WTC11 (cell line): ENCODE data around the gene PPM1E. TPM values are rescaled to one million over a fixed set of nuclear protein-coding genes. Genes with fewer than 3 reads are reported as not detected.

ENCODE experiments used
- ATAC-seq: fragments of 200-7000 bp; cut with Tn5 transposase; 2 replicates; pipeline ENCODE4 v1.10.0; 2021; ENCODE audit warnings: mild to moderate bottlenecking, moderate library complexity
- CTCF ChIA-PET: fragments of 300-600 bp; sonication (Branson Sonifier 250); formaldehyde crosslinking; loops from one replicate; lab custom pipeline; 2021; ENCODE audit warnings: antibody characterized with exemption; lab: Charles Lee
- POLR2A ChIA-PET: fragments of 350-600 bp; sonication (Branson Sonifier 250); formaldehyde crosslinking; loops from one replicate; lab custom pipeline; 2021; ENCODE audit warnings: antibody characterized with exemption; lab: Charles Lee
- DNase-seq: peaks from one replicate; pipeline ENCODE4 v3.0.0; 2021; ENCODE audit warnings: low spot score
- H3K27ac Mint-ChIP-seq: 2 replicates; pipeline ENCODE4 v1.8.0; 2021; ENCODE audit warnings: mixed read lengths
- H3K27me3 Mint-ChIP-seq: 2 replicates; pipeline ENCODE4 v1.8.0; 2021; ENCODE audit warnings: low read depth, mild to moderate bottlenecking, moderate library complexity, mixed read lengths
- H3K36me3 Mint-ChIP-seq: 2 replicates; pipeline ENCODE4 v1.8.0; 2021; ENCODE audit warnings: mixed read lengths
- H3K4me1 Mint-ChIP-seq: 2 replicates; pipeline ENCODE4 v1.8.0; 2022; ENCODE audit warnings: mixed read lengths
- H3K4me3 Mint-ChIP-seq: 2 replicates; pipeline ENCODE4 v1.8.0; 2021; ENCODE audit warnings: mild to moderate bottlenecking, moderate library complexity, mixed read lengths
- H3K9me3 Mint-ChIP-seq: 2 replicates; pipeline ENCODE4 v1.8.0; 2021; ENCODE audit warnings: mixed read lengths
- ELF4 ChIP-seq: sonication (generic); formaldehyde crosslinking; IDR thresholded peaks from 2 replicates; pipeline ENCODE4 v1.8.1; 2022; ENCODE audit warnings: low read depth, mild to moderate bottlenecking, moderate library complexity, missing genetic modification reagents
- JAZF1 ChIP-seq: fragments of 250-450 bp; sonication (Bioruptor Pico); IDR thresholded peaks from 2 replicates; pipeline ENCODE4 v1.9.0; 2021; ENCODE audit warnings: moderate library complexity, mild to moderate bottlenecking, inconsistent platforms
- MXD4 ChIP-seq: fragments of 250-450 bp; sonication (Bioruptor Pico); IDR thresholded peaks from 2 replicates; pipeline ENCODE4 v1.8.0; 2021; ENCODE audit warnings: mild to moderate bottlenecking, moderate library complexity, borderline replicate concordance
- NR1H2 ChIP-seq: sonication (generic); formaldehyde crosslinking; IDR thresholded peaks from 2 replicates; pipeline ENCODE4 v1.9.0; 2021; ENCODE audit warnings: mild to moderate bottlenecking, moderate library complexity, missing genetic modification reagents
- OVOL2 ChIP-seq: fragments of 250-450 bp; sonication (Bioruptor Pico); IDR thresholded peaks from 2 replicates; pipeline ENCODE4 v1.9.0; 2021; ENCODE audit warnings: mild to moderate bottlenecking, borderline replicate concordance
- PRRX2 ChIP-seq: fragments of 250-450 bp; sonication (Bioruptor Pico); IDR thresholded peaks from 2 replicates; pipeline ENCODE4 v1.8.0; 2021; ENCODE audit warnings: mild to moderate bottlenecking
- SMAD3 ChIP-seq: sonication (generic); formaldehyde crosslinking; IDR thresholded peaks from 2 replicates; pipeline ENCODE4 v1.8.0; 2022; ENCODE audit warnings: missing genetic modification reagents, mild to moderate bottlenecking, borderline replicate concordance
- TCF7 ChIP-seq: sonication (generic); formaldehyde crosslinking; IDR thresholded peaks from 2 replicates; pipeline ENCODE4 v1.8.0; 2022; ENCODE audit warnings: mild to moderate bottlenecking, low read depth, missing genetic modification reagents, moderate library complexity
- ZNF416 ChIP-seq: fragments of 250-450 bp; sonication (Bioruptor Pico); IDR thresholded peaks from 2 replicates; pipeline ENCODE4 v1.9.0; 2021; ENCODE audit warnings: mild to moderate bottlenecking, inconsistent platforms
- ZNF671 ChIP-seq: fragments of 250-450 bp; sonication (Bioruptor Pico); IDR thresholded peaks from 2 replicates; pipeline ENCODE4 v1.8.0; 2021; ENCODE audit warnings: mild to moderate bottlenecking
- total RNA-seq: library from RNA; stranded (reverse); gene quantifications from 3 replicates; pipeline ENCODE4 v1.2.3, GENCODE V29; 2021
- TF ChIP-seq, protein P1 (sequence below): sonication (generic); formaldehyde crosslinking; IDR thresholded peaks from 2 replicates; pipeline ENCODE4 v1.8.0; 2023; ENCODE audit warnings: missing genetic modification reagents, mild to moderate bottlenecking, borderline replicate concordance
- TF ChIP-seq, protein P2 (sequence below): fragments of 250-450 bp; sonication (Bioruptor Pico); IDR thresholded peaks from 2 replicates; pipeline ENCODE4 v1.9.0; 2021; ENCODE audit warnings: moderate library complexity, mild to moderate bottlenecking, inconsistent platforms, borderline replicate concordance
- TF ChIP-seq, protein P3 (sequence below): sonication (generic); formaldehyde crosslinking; conservative IDR thresholded peaks from 2 replicates; pipeline ENCODE4 v1.8.1; 2022; ENCODE audit warnings: mild to moderate bottlenecking, missing genetic modification reagents
- TF ChIP-seq, protein P4 (sequence below): sonication (generic); formaldehyde crosslinking; IDR thresholded peaks from 2 replicates; pipeline ENCODE4 v1.8.1; 2022; ENCODE audit warnings: low read depth, mild to moderate bottlenecking, moderate library complexity, missing genetic modification reagents, borderline replicate concordance
- TF ChIP-seq, protein P5 (sequence below): sonication (generic); formaldehyde crosslinking; IDR thresholded peaks from 2 replicates; pipeline ENCODE4 v1.8.0; 2022; ENCODE audit warnings: mild to moderate bottlenecking, missing genetic modification reagents
- TF ChIP-seq, protein P6 (sequence below): sonication (generic); formaldehyde crosslinking; IDR thresholded peaks from 2 replicates; pipeline ENCODE4 v1.8.1; 2023; ENCODE audit warnings: mild to moderate bottlenecking, moderate library complexity, missing genetic modification reagents
- TF ChIP-seq, protein P7 (sequence below): fragments of 250-450 bp; sonication (Bioruptor Pico); IDR thresholded peaks from 2 replicates; pipeline ENCODE4 v1.8.0; 2021; ENCODE audit warnings: mild to moderate bottlenecking
- TF ChIP-seq, protein P8 (sequence below): fragments of 200-600 bp; IDR thresholded peaks from 2 replicates; pipeline ENCODE4 v1.8.0; 2022; ENCODE audit warnings: antibody characterized with exemption
- TF ChIP-seq, protein P9 (sequence below): sonication (generic); formaldehyde crosslinking; IDR thresholded peaks from 2 replicates; pipeline ENCODE4 v1.8.0; 2023; ENCODE audit warnings: missing genetic modification reagents

The PPM1E gene
- total RNA-seq, 1 experiment from 2014 or later = 8.1 TPM

DNA sequence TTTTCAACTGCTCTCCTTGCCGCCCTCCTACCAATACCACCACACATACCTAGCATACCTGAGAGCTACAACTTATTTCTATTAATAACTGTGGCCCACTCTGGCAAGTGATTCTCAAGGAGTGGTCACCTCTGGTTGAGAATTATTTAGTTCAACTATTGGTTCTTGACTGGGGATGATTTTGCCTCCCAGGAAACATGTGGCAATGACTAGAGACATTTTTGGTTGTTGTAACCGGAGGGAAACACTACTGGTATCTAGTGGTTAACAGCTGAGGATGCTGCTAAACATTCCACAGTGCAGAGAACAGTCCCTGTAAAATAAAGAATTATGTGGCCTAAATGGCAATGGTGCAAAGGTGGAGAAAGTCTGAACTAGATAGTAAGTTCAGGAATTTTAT, 254.4 kb downstream of the PPM1E start:
- Mint-ChIP-seq H3K9me3 (no peaks in the 10 kb centered on the region), H3K27ac (no peak overlapping the region), H3K36me3 (peaks cover 19% of the 10 kb centered on the region), H3K27me3 (no peaks in the 10 kb centered on the region), H3K4me3 (no peak overlapping the region), H3K4me1 (no peaks in the 10 kb centered on the region)
- POLR2A ChIA-PET = interaction anchor here (0.9 kb wide), 1 partner anchor 97 kb away, joined by 5 read pairs; the partner anchor contains the start of gene TRIM37
- TF ChIP-seq ZNF671 (CRISPR knock-in tag) (no peak), ZNF416 (CRISPR knock-in tag) (no peak), OVOL2 (CRISPR knock-in tag) (no peak), PRRX2 (no peak), TCF7 (no peak), JAZF1 (CRISPR knock-in tag) (no peak), ELF4 (CRISPR knock-in tag) (no peak), SMAD3 (no peak), MXD4 (CRISPR knock-in tag) (no peak), NR1H2 (CRISPR knock-in tag) (no peak)
- TF ChIP-seq, protein P1, sequence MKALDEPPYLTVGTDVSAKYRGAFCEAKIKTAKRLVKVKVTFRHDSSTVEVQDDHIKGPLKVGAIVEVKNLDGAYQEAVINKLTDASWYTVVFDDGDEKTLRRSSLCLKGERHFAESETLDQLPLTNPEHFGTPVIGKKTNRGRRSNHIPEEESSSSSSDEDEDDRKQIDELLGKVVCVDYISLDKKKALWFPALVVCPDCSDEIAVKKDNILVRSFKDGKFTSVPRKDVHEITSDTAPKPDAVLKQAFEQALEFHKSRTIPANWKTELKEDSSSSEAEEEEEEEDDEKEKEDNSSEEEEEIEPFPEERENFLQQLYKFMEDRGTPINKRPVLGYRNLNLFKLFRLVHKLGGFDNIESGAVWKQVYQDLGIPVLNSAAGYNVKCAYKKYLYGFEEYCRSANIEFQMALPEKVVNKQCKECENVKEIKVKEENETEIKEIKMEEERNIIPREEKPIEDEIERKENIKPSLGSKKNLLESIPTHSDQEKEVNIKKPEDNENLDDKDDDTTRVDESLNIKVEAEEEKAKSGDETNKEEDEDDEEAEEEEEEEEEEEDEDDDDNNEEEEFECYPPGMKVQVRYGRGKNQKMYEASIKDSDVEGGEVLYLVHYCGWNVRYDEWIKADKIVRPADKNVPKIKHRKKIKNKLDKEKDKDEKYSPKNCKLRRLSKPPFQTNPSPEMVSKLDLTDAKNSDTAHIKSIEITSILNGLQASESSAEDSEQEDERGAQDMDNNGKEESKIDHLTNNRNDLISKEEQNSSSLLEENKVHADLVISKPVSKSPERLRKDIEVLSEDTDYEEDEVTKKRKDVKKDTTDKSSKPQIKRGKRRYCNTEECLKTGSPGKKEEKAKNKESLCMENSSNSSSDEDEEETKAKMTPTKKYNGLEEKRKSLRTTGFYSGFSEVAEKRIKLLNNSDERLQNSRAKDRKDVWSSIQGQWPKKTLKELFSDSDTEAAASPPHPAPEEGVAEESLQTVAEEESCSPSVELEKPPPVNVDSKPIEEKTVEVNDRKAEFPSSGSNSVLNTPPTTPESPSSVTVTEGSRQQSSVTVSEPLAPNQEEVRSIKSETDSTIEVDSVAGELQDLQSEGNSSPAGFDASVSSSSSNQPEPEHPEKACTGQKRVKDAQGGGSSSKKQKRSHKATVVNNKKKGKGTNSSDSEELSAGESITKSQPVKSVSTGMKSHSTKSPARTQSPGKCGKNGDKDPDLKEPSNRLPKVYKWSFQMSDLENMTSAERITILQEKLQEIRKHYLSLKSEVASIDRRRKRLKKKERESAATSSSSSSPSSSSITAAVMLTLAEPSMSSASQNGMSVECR = no peak
- TF ChIP-seq, protein P2, sequence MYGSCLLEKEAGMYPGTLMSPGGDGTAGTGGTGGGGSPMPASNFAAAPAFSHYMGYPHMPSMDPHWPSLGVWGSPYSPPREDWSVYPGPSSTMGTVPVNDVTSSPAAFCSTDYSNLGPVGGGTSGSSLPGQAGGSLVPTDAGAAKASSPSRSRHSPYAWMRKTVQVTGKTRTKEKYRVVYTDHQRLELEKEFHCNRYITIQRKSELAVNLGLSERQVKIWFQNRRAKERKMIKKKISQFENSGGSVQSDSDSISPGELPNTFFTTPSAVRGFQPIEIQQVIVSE (CRISPR knock-in tag) = no peak
- TF ChIP-seq, protein P3, sequence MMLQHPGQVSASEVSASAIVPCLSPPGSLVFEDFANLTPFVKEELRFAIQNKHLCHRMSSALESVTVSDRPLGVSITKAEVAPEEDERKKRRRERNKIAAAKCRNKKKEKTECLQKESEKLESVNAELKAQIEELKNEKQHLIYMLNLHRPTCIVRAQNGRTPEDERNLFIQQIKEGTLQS (CRISPR knock-in tag) = no peak
- TF ChIP-seq, protein P4, sequence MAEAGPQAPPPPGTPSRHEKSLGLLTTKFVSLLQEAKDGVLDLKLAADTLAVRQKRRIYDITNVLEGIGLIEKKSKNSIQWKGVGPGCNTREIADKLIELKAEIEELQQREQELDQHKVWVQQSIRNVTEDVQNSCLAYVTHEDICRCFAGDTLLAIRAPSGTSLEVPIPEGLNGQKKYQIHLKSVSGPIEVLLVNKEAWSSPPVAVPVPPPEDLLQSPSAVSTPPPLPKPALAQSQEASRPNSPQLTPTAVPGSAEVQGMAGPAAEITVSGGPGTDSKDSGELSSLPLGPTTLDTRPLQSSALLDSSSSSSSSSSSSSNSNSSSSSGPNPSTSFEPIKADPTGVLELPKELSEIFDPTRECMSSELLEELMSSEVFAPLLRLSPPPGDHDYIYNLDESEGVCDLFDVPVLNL (CRISPR knock-in tag) = no peak
- TF ChIP-seq, protein P5, sequence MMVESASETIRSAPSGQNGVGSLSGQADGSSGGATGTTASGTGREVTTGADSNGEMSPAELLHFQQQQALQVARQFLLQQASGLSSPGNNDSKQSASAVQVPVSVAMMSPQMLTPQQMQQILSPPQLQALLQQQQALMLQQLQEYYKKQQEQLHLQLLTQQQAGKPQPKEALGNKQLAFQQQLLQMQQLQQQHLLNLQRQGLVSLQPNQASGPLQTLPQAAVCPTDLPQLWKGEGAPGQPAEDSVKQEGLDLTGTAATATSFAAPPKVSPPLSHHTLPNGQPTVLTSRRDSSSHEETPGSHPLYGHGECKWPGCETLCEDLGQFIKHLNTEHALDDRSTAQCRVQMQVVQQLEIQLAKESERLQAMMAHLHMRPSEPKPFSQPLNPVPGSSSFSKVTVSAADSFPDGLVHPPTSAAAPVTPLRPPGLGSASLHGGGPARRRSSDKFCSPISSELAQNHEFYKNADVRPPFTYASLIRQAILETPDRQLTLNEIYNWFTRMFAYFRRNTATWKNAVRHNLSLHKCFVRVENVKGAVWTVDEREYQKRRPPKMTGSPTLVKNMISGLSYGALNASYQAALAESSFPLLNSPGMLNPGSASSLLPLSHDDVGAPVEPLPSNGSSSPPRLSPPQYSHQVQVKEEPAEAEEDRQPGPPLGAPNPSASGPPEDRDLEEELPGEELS (CRISPR knock-in tag) = no peak
- TF ChIP-seq, protein P6, sequence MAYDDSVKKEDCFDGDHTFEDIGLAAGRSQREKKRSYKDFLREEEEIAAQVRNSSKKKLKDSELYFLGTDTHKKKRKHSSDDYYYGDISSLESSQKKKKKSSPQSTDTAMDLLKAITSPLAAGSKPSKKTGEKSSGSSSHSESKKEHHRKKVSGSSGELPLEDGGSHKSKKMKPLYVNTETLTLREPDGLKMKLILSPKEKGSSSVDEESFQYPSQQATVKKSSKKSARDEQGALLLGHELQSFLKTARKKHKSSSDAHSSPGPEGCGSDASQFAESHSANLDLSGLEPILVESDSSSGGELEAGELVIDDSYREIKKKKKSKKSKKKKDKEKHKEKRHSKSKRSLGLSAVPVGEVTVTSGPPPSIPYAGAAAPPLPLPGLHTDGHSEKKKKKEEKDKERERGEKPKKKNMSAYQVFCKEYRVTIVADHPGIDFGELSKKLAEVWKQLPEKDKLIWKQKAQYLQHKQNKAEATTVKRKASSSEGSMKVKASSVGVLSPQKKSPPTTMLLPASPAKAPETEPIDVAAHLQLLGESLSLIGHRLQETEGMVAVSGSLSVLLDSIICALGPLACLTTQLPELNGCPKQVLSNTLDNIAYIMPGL (CRISPR knock-in tag) = no peak
- TF ChIP-seq, protein P7, sequence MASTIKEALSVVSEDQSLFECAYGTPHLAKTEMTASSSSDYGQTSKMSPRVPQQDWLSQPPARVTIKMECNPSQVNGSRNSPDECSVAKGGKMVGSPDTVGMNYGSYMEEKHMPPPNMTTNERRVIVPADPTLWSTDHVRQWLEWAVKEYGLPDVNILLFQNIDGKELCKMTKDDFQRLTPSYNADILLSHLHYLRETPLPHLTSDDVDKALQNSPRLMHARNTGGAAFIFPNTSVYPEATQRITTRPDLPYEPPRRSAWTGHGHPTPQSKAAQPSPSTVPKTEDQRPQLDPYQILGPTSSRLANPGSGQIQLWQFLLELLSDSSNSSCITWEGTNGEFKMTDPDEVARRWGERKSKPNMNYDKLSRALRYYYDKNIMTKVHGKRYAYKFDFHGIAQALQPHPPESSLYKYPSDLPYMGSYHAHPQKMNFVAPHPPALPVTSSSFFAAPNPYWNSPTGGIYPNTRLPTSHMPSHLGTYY (CRISPR knock-in tag) = no peak
- TF ChIP-seq, protein P8, sequence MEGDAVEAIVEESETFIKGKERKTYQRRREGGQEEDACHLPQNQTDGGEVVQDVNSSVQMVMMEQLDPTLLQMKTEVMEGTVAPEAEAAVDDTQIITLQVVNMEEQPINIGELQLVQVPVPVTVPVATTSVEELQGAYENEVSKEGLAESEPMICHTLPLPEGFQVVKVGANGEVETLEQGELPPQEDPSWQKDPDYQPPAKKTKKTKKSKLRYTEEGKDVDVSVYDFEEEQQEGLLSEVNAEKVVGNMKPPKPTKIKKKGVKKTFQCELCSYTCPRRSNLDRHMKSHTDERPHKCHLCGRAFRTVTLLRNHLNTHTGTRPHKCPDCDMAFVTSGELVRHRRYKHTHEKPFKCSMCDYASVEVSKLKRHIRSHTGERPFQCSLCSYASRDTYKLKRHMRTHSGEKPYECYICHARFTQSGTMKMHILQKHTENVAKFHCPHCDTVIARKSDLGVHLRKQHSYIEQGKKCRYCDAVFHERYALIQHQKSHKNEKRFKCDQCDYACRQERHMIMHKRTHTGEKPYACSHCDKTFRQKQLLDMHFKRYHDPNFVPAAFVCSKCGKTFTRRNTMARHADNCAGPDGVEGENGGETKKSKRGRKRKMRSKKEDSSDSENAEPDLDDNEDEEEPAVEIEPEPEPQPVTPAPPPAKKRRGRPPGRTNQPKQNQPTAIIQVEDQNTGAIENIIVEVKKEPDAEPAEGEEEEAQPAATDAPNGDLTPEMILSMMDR = no peak
- TF ChIP-seq, protein P9, sequence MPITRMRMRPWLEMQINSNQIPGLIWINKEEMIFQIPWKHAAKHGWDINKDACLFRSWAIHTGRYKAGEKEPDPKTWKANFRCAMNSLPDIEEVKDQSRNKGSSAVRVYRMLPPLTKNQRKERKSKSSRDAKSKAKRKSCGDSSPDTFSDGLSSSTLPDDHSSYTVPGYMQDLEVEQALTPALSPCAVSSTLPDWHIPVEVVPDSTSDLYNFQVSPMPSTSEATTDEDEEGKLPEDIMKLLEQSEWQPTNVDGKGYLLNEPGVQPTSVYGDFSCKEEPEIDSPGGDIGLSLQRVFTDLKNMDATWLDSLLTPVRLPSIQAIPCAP (CRISPR knock-in tag) = no peak
- DNase-seq = no peak
- ATAC-seq = no peak
- CTCF ChIA-PET = no interaction called here
